HCT116 (cell line): Measurements from ENCODE around the gene GBF1. TPM values are rescaled to one million over a fixed set of nuclear protein-coding genes. Genes with fewer than 3 reads are reported as not detected.

Source experiments
- ATAC-seq: fragments of 200-7000 bp; cut with Tn5 transposase; 2 replicates; pipeline ENCODE4 v1.9.1; 2020; ENCODE audit warnings: mild to moderate bottlenecking, moderate library complexity
- BruUV-seq: library from RNA; stranded (reverse); fragments of 400-500 nt; replicated peaks from 2 replicates; lab custom pipeline; 2021; lab: Mats Ljungman, UMichigan
- CTCF ChIA-PET: fragments of 300-600 bp; sonication (Branson Sonifier 250); formaldehyde crosslinking; loops from one replicate; lab custom pipeline; 2021; ENCODE audit warnings: antibody characterized with exemption; lab: Charles Lee
- POLR2A ChIA-PET: fragments of 300-600, 350-600 bp; sonication (Branson Sonifier 250); formaldehyde crosslinking; loops from one replicate; lab custom pipeline; 2021; ENCODE audit warnings: antibody characterized with exemption; lab: Charles Lee
- RAD21 ChIA-PET, 2 experiments: fragments of 300-600 bp; sonication (Branson Sonifier 250); formaldehyde crosslinking; loops; one replicate each; lab custom pipeline; 2023; ENCODE audit warnings: low total read pairs in 2 of 2; ENCODE audit not compliant: uncharacterized antibody in 2 of 2, unreplicated experiment in 2 of 2, low non-redundant PET in 1 of 2; lab: Charles Lee
- DNase-seq: peaks from one replicate; pipeline ENCODE4 v3.0.0-alpha.2; 2010; ENCODE audit warnings: low read depth, low spot score
- H2AFZ ChIP-seq: fragments of 200-600 bp; shearing (Covaris generic), sonication (generic); 2 replicates; pipeline ENCODE4 v1.6.1; 2017; ENCODE audit warnings: low read depth, mixed run types, mixed read lengths, antibody characterized with exemption, low read length; ENCODE audit not compliant: poor library complexity, severe bottlenecking
- H3K27ac ChIP-seq: 2 replicates; pipeline ENCODE4 v1.5.1; 2012; ENCODE audit warnings: low read depth, low read length
- H3K27me3 ChIP-seq: fragments of 200-600 bp; sonication (generic); 2 replicates; pipeline ENCODE4 v1.6.1; 2016; ENCODE audit warnings: mixed run types, low read length, mixed read lengths; ENCODE audit not compliant: insufficient read depth
- H3K36me3 ChIP-seq, 2 experiments: fragments of 200-500 bp in 1 of 2; fragments of 200-600 bp in 1 of 2; sonication (Bioruptor generic) in 1 of 2; sonication (generic) in 1 of 2; 2 replicates each; pipeline versions ENCODE4 v1.5.1 to v1.6.1; 2014 to 2016; ENCODE audit warnings: low read length in 2 of 2, inconsistent platforms in 1 of 2, mixed read lengths in 1 of 2, mixed run types in 1 of 2; ENCODE audit not compliant: insufficient read depth in 2 of 2, control insufficient read depth in 1 of 2
- H3K4me1 ChIP-seq, 2 experiments: fragments of 200-600 bp in 1 of 2; sonication (generic) in 1 of 2; 2 replicates each; pipeline versions ENCODE4 v1.5.1 to v1.6.1; 2012 to 2017; ENCODE audit warnings: low read length in 2 of 2, inconsistent platforms in 1 of 2, mild to moderate bottlenecking in 1 of 2, mixed read lengths in 1 of 2, mixed run types in 1 of 2, moderate library complexity in 1 of 2; ENCODE audit not compliant: insufficient read depth in 2 of 2, control insufficient read depth in 1 of 2
- H3K4me2 ChIP-seq: fragments of 200-600 bp; sonication (generic); 2 replicates; pipeline ENCODE4 v1.6.1; 2017; ENCODE audit warnings: mixed run types, low read length, mixed read lengths
- H3K4me3 ChIP-seq, 2 experiments: fragments of 200-600 bp in 1 of 2; sonication (generic) in 1 of 2; replicated peaks in 1 of 2; 2 replicates each; pipeline ENCODE4 v1.5.1; 2011 to 2016; ENCODE audit warnings: low read length in 2 of 2, control low read depth in 1 of 2, low read depth in 1 of 2, mild to moderate bottlenecking in 1 of 2, mixed read lengths in 1 of 2, mixed run types in 1 of 2
- H3K79me2 ChIP-seq: fragments of 200-600 bp; sonication (generic); 2 replicates; pipeline ENCODE4 v1.6.1; 2017; ENCODE audit warnings: mild to moderate bottlenecking, mixed run types, low read length, moderate library complexity, mixed read lengths; ENCODE audit not compliant: insufficient read depth
- H3K9ac ChIP-seq: fragments of 200-600 bp; sonication (generic); 2 replicates; pipeline ENCODE4 v1.6.1; 2016; ENCODE audit warnings: low read length, mixed read lengths
- H3K9me2 ChIP-seq: fragments of 200-600 bp; sonication (generic), shearing (Covaris generic); 2 replicates; pipeline ENCODE4 v1.6.1; 2017; ENCODE audit warnings: mixed run types, mild to moderate bottlenecking, moderate library complexity; ENCODE audit not compliant: insufficient read depth
- H3K9me3 ChIP-seq, 2 experiments: fragments of 200-500 bp in 1 of 2; fragments of 200-600 bp in 1 of 2; sonication (Bioruptor generic) in 1 of 2; sonication (generic) in 1 of 2; 2 replicates each; pipeline ENCODE4 v1.6.1; 2014 to 2017; ENCODE audit warnings: low read length in 2 of 2, mixed read lengths in 2 of 2, inconsistent platforms in 1 of 2, low read depth in 1 of 2, mild to moderate bottlenecking in 1 of 2, mixed run types in 1 of 2, moderate library complexity in 1 of 2; ENCODE audit not compliant: control insufficient read depth in 1 of 2, insufficient read depth in 1 of 2
- H4K20me1 ChIP-seq: fragments of 200-600 bp; sonication (generic), shearing (Covaris generic); 2 replicates; pipeline ENCODE4 v1.6.1; 2017; ENCODE audit warnings: mixed run types, mild to moderate bottlenecking, moderate library complexity; ENCODE audit not compliant: insufficient read depth
- CBX3 ChIP-seq: IDR thresholded peaks from 2 replicates; pipeline ENCODE4 v1.6.1; 2012; ENCODE audit warnings: low read depth
- CEBPB ChIP-seq: IDR thresholded peaks from 2 replicates; pipeline ENCODE4 v1.6.1; 2012; ENCODE audit warnings: low read depth
- CTCF ChIP-seq, 3 experiments: fragments of 200-600 bp in 1 of 3; sonication (generic) in 1 of 3; IDR thresholded peaks in 2 of 3; conservative IDR thresholded peaks in 1 of 3; 2 replicates each; pipeline ENCODE4 v1.5.1; 2012 to 2017; ENCODE audit warnings: low read depth in 2 of 3, low read length in 2 of 3, antibody characterized with exemption in 1 of 3, borderline replicate concordance in 1 of 3, control low read depth in 1 of 3, mild to moderate bottlenecking in 1 of 3, mixed read lengths in 1 of 3, mixed run types in 1 of 3, moderate library complexity in 1 of 3; ENCODE audit not compliant: insufficient read depth in 1 of 3
- EGR1 ChIP-seq: IDR thresholded peaks from 2 replicates; pipeline ENCODE4 v1.6.1; 2012; ENCODE audit warnings: low read depth
- FOSL1 ChIP-seq: IDR thresholded peaks from 2 replicates; pipeline ENCODE4 v1.6.1; 2012; ENCODE audit warnings: low read depth
- MAX ChIP-seq: IDR thresholded peaks from 2 replicates; pipeline ENCODE4 v1.6.1; 2012
- RAD21 ChIP-seq: IDR thresholded peaks from 2 replicates; pipeline ENCODE4 v1.6.1; 2012; ENCODE audit warnings: low read depth, mild to moderate bottlenecking
- SRF ChIP-seq: IDR thresholded peaks from 2 replicates; pipeline ENCODE4 v1.6.1; 2012; ENCODE audit warnings: low read depth
- intact Hi-C: fragments of 100-400 bp; cut with micrococcal nuclease; formaldehyde crosslinking; loops from 2 replicates; pipeline ENCODE4 v1.10.0; 2022
- total RNA-seq: library from RNA; stranded (reverse); gene quantifications from one replicate; pipeline ENCODE4 v1.2.1, GENCODE V29; 2021; ENCODE audit not compliant: unreplicated experiment

The GBF1 gene
- total RNA-seq, 1 experiment from 2014 or later: 58.9 TPM

DNA sequence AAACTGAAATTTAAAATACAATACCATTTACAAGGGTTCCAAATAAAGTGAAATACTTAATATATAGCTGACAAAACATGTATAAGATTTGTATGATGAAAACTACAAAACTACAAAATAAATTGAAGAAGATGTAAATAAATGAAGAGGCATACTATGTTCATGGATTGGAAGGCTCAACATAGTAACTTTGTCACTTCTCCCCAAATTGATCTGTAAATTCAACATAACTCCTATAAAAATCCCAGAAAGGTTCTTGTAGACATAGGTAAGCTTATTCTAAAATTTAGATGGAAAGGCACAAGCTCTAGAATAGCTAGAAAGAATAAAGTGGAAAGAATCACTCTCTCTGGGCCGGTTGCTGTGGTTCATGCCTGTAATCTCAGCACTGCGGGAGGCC, 126.0 kb downstream of the GBF1 start:
- no TSS peak for BruUV-seq
- no peak for TF ChIP-seq FOSL1
- TF ChIP-seq EGR1: no peak
- no peak for TF ChIP-seq SRF
- TF ChIP-seq CBX3: no peak
- no peak for TF ChIP-seq CTCF (IDR thresholded peaks at IDR 0.05 in 2 of 3, conservative IDR thresholded peaks at IDR 0.05 in 1 of 3; ENCODE audit: borderline replicate concordance in 1 of 3, insufficient read depth in 1 of 3, low read depth in 2 of 3, low read length in 2 of 3)
- H4K20me1 ChIP-seq: no peaks in the 10 kb centered on the region

GRCh38 chr10:102375250-102375649, 129.9 kb downstream of the GBF1 start:
- TF ChIP-seq RAD21 (peak; percentile 34; the same call in 1 of the 2 replicates), CTCF (IDR thresholded peaks at IDR 0.05 in 2 of 3, conservative IDR thresholded peaks at IDR 0.05 in 1 of 3; ENCODE audit: borderline replicate concordance in 1 of 3, insufficient read depth in 1 of 3, low read depth in 2 of 3, low read length in 2 of 3) (peak; percentile 23 to 44 (median 40); a peak in 4 of 6 replicates), MAX (no peak), CEBPB (no peak)
- TF ChIP-seq, all 23 proteins: peak for 2
- RAD21 ChIA-PET: no interaction called here
- Histone ChIP-seq H3K4me2 (no peak overlapping the region), H3K79me2 (no peaks in the 10 kb centered on the region), H2AFZ (no peak overlapping the region), H3K9me2 (no peaks in the 10 kb centered on the region), H3K9me3 (peaks cover 0 to 6% of the 10 kb centered on the region in 2 experiments; a peak in 1 of 4 replicates), H3K36me3 (peaks cover 54 to 60% of the 10 kb centered on the region in 2 experiments), H4K20me1 (no peaks in the 10 kb centered on the region), H3K4me1 (no peaks in the 10 kb centered on the region), H3K9ac (no peak overlapping the region), H3K4me3 (no peak overlapping the region), H3K27ac (no peak overlapping the region; the same call in 1 of the 2 replicates), H3K27me3 (no peaks in the 10 kb centered on the region)
- ATAC-seq (peak; percentile 71), DNase-seq (no peak)
- intact Hi-C loops: no loop called here
- CTCF ChIA-PET: interaction anchor here (1.2 to 2.6 kb wide), 2 partner anchors 9 to 23 kb away, joined by 3 to 8 read pairs; no protein-coding TSS in a partner anchor
- BruUV-seq: no TSS peak
- POLR2A ChIA-PET: no interaction called here

More for the DNA sequence above, 126.0 kb downstream of the GBF1 start:
- H3K4me2 ChIP-seq: no peak overlapping the region
- ATAC-seq: no peak
- peaks cover 66 to 67% of the 10 kb centered on the region in 2 experiments for H3K36me3 ChIP-seq
- intact Hi-C loops: no loop called here
- H3K9me2 ChIP-seq: no peaks in the 10 kb centered on the region
- no peak overlapping the region for H3K27ac ChIP-seq
- ChIA-PET CTCF (no interaction called here), RAD21 (interaction anchor here in 1 of 2 experiments (1.0 kb wide), 1 partner anchor 141 kb away, joined by 3 read pairs; no protein-coding TSS in a partner anchor), POLR2A (no interaction called here)
- H3K79me2 ChIP-seq: no peaks in the 10 kb centered on the region
- H3K9me3 ChIP-seq: peaks cover 0 to 6% of the 10 kb centered on the region in 2 experiments; a peak in 1 of 4 replicates
- no peak for DNase-seq
- no peaks in the 10 kb centered on the region for H3K27me3 ChIP-seq
- no peak overlapping the region for H3K9ac ChIP-seq
- no peak overlapping the region for H3K4me3 ChIP-seq
- H3K4me1 ChIP-seq: peaks cover 8 to 19% of the 10 kb centered on the region in 2 experiments; a peak in 3 of 4 replicates
- no peak overlapping the region for H2AFZ ChIP-seq
